Neuronal stem cell (in vitro differentiated cells): Measurements from ENCODE around the gene FXYD7.

Source experiments
- DNase-seq: peaks from one replicate; pipeline ENCODE4 v3.0.0-alpha.2; 2013; ENCODE audit warnings: low spot score
- H2AFZ ChIP-seq: one replicate; pipeline ENCODE4 v1.6.1; 2013; ENCODE audit warnings: mild to moderate bottlenecking, low read length, inconsistent platforms
- H2AK5ac ChIP-seq: 2 replicates; pipeline ENCODE4 v1.6.1; 2013; ENCODE audit warnings: low read depth, mild to moderate bottlenecking, inconsistent platforms, low read length, moderate library complexity, mixed read lengths
- H2BK120ac ChIP-seq: 2 replicates; pipeline ENCODE4 v1.6.1; 2013; ENCODE audit warnings: low read depth, mild to moderate bottlenecking, inconsistent platforms, low read length, moderate library complexity, mixed read lengths
- H2BK12ac ChIP-seq: one replicate; pipeline ENCODE4 v1.6.1; 2013; ENCODE audit warnings: low read length, inconsistent platforms
- H2BK15ac ChIP-seq: 2 replicates; pipeline ENCODE4 v1.6.1; 2013; ENCODE audit warnings: mild to moderate bottlenecking, low read length, inconsistent platforms, mixed read lengths
- H2BK5ac ChIP-seq: one replicate; pipeline ENCODE4 v1.6.1; 2013; ENCODE audit warnings: inconsistent platforms, mild to moderate bottlenecking, low read length, moderate library complexity
- H3K14ac ChIP-seq: one replicate; pipeline ENCODE4 v1.6.1; 2013; ENCODE audit warnings: low read length, inconsistent platforms
- H3K18ac ChIP-seq: 2 replicates; pipeline ENCODE4 v1.6.1; 2013; ENCODE audit warnings: low read length, inconsistent platforms
- H3K23ac ChIP-seq: 2 replicates; pipeline ENCODE4 v1.6.1; 2013; ENCODE audit warnings: low read depth, mild to moderate bottlenecking, mixed read lengths, low read length, inconsistent platforms; ENCODE audit not compliant: poor library complexity
- H3K27ac ChIP-seq: replicated peaks from 3 replicates; pipeline ENCODE4 v1.5.1; 2013; ENCODE audit warnings: low read length, inconsistent platforms
- H3K27me3 ChIP-seq, 3 experiments: 2 replicates each; pipeline ENCODE4 v1.6.1; 2013; ENCODE audit warnings: low read length in 3 of 3, mild to moderate bottlenecking in 2 of 3, inconsistent platforms in 1 of 3, low read depth in 1 of 3, mixed read lengths in 1 of 3, moderate library complexity in 1 of 3; ENCODE audit not compliant: control insufficient read depth in 3 of 3, insufficient read depth in 3 of 3
- H3K36me3 ChIP-seq, 2 donors: replicated peaks in 1 of 2; 2 replicates each; pipeline ENCODE4 v1.6.1; 2013; ENCODE audit warnings: low read length in 2 of 2; ENCODE audit not compliant: control insufficient read depth in 2 of 2, insufficient read depth in 2 of 2
- H3K4ac ChIP-seq: 2 replicates; pipeline ENCODE4 v1.6.1; 2013; ENCODE audit warnings: inconsistent platforms, mild to moderate bottlenecking, low read length, moderate library complexity
- H3K4me1 ChIP-seq, 2 donors: 1 replicate in 1 of 2; 2 replicates in 1 of 2; pipeline ENCODE4 v1.6.1; 2013; ENCODE audit warnings: low read length in 2 of 2, low read depth in 1 of 2; ENCODE audit not compliant: control insufficient read depth in 2 of 2, insufficient read depth in 1 of 2
- H3K4me2 ChIP-seq: one replicate; pipeline ENCODE4 v1.6.1; 2013; ENCODE audit warnings: mild to moderate bottlenecking, low read length, inconsistent platforms; ENCODE audit not compliant: insufficient read depth, poor library complexity, severe bottlenecking
- H3K4me3 ChIP-seq, 2 donors: 2 replicates each; pipeline ENCODE4 v1.5.1; 2013; ENCODE audit warnings: low read length in 2 of 2, mild to moderate bottlenecking in 2 of 2, inconsistent platforms in 1 of 2, moderate library complexity in 1 of 2
- H3K79me1 ChIP-seq: one replicate; pipeline ENCODE4 v1.6.1; 2013; ENCODE audit warnings: low read depth, mild to moderate bottlenecking, inconsistent platforms, low read length, moderate library complexity
- H3K9ac ChIP-seq: one replicate; pipeline ENCODE4 v1.6.1; 2013; ENCODE audit warnings: mild to moderate bottlenecking, low read depth, low read length, inconsistent platforms; ENCODE audit not compliant: poor library complexity
- H3K9me3 ChIP-seq, 2 donors: replicated peaks in 1 of 2; 2 replicates each; pipeline versions ENCODE3 to v1.6.1; 2013; ENCODE audit warnings: low read length in 2 of 2, mild to moderate bottlenecking in 2 of 2, inconsistent platforms in 1 of 2, low read depth in 1 of 2, mixed read lengths in 1 of 2, moderate library complexity in 1 of 2; ENCODE audit not compliant: control insufficient read depth in 2 of 2, insufficient read depth in 1 of 2
- H4K8ac ChIP-seq: one replicate; pipeline ENCODE4 v1.6.1; 2013; ENCODE audit warnings: low read depth, mild to moderate bottlenecking, inconsistent platforms, low read length, moderate library complexity
- H4K91ac ChIP-seq: one replicate; pipeline ENCODE4 v1.6.1; 2013; ENCODE audit warnings: low read length, low read depth, mild to moderate bottlenecking, inconsistent platforms; ENCODE audit not compliant: poor library complexity
- WGBS, 2 donors: extraction: QIAGEN DNeasy Blood & Tissue Kit; methylation state at CpG; one replicate each; pipeline ENCODE4 v1.1.7; 2013; ENCODE audit warnings: missing lambda C conversion rate in 2 of 2, mixed read lengths in 1 of 2; ENCODE audit not compliant: insufficient read length in 2 of 2, insufficient replicate concordance in 1 of 2; ENCODE audit errors: extremely low coverage in 2 of 2; 5-methylcytosine and 5-hydroxymethylcytosine counted together

FXYD7 gene

GRCh38 chr19:35165200-35166058, 22.4 kb downstream of the FXYD7 start:
- no peak overlapping the region for H3K4me3 ChIP-seq
- no peaks in the 10 kb centered on the region for H3K27me3 ChIP-seq
- H3K4ac ChIP-seq: no peak overlapping the region
- DNase-seq: no peak
- no peak overlapping the region for H2BK5ac ChIP-seq
- H3K27ac ChIP-seq: no peak overlapping the region
- no peak overlapping the region for H2AFZ ChIP-seq
- no peak overlapping the region for H3K9ac ChIP-seq
- H4K91ac ChIP-seq: no peak overlapping the region
- H3K14ac ChIP-seq: no peak overlapping the region
- no peak overlapping the region for H2BK12ac ChIP-seq
- no peak overlapping the region for H3K4me2 ChIP-seq
- no peak overlapping the region for H2BK15ac ChIP-seq
- no CpG with 5 or more reads among the region's 5 CpGs for WGBS, 2 donors
- peaks cover 4 to 20% of the 10 kb centered on the region in 2 donors for H3K9me3 ChIP-seq
- H4K8ac ChIP-seq: no peak overlapping the region
- H2BK120ac ChIP-seq: no peak overlapping the region
- no peak overlapping the region for H2AK5ac ChIP-seq
- H3K36me3 ChIP-seq: peaks cover 0 to 3% of the 10 kb centered on the region in 2 donors
- H3K23ac ChIP-seq: no peak overlapping the region
- no peaks in the 10 kb centered on the region for H3K79me1 ChIP-seq
- peaks cover 0 to 5% of the 10 kb centered on the region in 2 donors for H3K4me1 ChIP-seq
- H3K18ac ChIP-seq: no peak overlapping the region

- Histone ChIP-seq H4K8ac (no peak overlapping the region), H3K79me1 (no peaks in the 10 kb centered on the region), H2BK12ac (no peak overlapping the region), H3K4me1 (peaks cover 0 to 5% of the 10 kb centered on the region in 2 donors), H2BK5ac (no peak overlapping the region), H3K27me3 (no peaks in the 10 kb centered on the region), H3K18ac (no peak overlapping the region), H3K9me3 (peaks cover 4 to 20% of the 10 kb centered on the region in 2 donors), H4K91ac (no peak overlapping the region), H3K23ac (no peak overlapping the region), H3K4ac (no peak overlapping the region), H3K9ac (no peak overlapping the region), H3K36me3 (peaks cover 0 to 3% of the 10 kb centered on the region in 2 donors), H2BK120ac (no peak overlapping the region), H3K4me3 (no peak overlapping the region), H2AFZ (no peak overlapping the region), H3K27ac (no peak overlapping the region), H3K4me2 (no peak overlapping the region), H3K14ac (no peak overlapping the region), H2BK15ac (no peak overlapping the region), H2AK5ac (no peak overlapping the region)
- no CpG with 5 or more reads among the region's 7 CpGs for WGBS, 2 donors
- no peak for DNase-seq
Observed at GRCh38 chr19:35166100-35167063, 23.3 kb downstream of the FXYD7 start.

- Histone ChIP-seq H3K18ac (no peak overlapping the region), H2BK15ac (no peak overlapping the region), H3K4me2 (no peak overlapping the region), H4K8ac (no peak overlapping the region), H3K4ac (no peak overlapping the region), H2AFZ (no peak overlapping the region), H3K27me3 (no peaks in the 10 kb centered on the region), H2BK120ac (no peak overlapping the region), H3K14ac (no peak overlapping the region), H3K79me1 (no peaks in the 10 kb centered on the region), H3K23ac (no peak overlapping the region), H3K9ac (no peak overlapping the region), H3K4me3 (no peak overlapping the region), H3K27ac (no peak overlapping the region), H2BK5ac (no peak overlapping the region), H4K91ac (no peak overlapping the region), H3K9me3 (peaks cover 4 to 20% of the 10 kb centered on the region in 2 donors), H3K36me3 (peaks cover 0 to 3% of the 10 kb centered on the region in 2 donors), H2BK12ac (no peak overlapping the region), H2AK5ac (no peak overlapping the region), H3K4me1 (peaks cover 0 to 5% of the 10 kb centered on the region in 2 donors)
- DNase-seq: no peak
- whole genome bisulfite sequencing, 2 donors: no CpG with 5 or more reads among the region's 5 CpGs
Observed at GRCh38 chr19:35167251-35168119, 24.4 kb downstream of the FXYD7 start.
